Medulla oblongata (tissue), 1 donor: ENCODE measurements around the gene SGMS1.
"Not testable (repeated sequence)": the region's sequence is repeated elsewhere in the genome, so short reads cannot be mapped to it uniquely, and the experiment has no call there.

Experiments used
- DNase-seq: peaks from one replicate; pipeline ENCODE4 v3.0.0-alpha.2; 2015; ENCODE audit errors: extremely low spot score

SGMS1 gene

DNA sequence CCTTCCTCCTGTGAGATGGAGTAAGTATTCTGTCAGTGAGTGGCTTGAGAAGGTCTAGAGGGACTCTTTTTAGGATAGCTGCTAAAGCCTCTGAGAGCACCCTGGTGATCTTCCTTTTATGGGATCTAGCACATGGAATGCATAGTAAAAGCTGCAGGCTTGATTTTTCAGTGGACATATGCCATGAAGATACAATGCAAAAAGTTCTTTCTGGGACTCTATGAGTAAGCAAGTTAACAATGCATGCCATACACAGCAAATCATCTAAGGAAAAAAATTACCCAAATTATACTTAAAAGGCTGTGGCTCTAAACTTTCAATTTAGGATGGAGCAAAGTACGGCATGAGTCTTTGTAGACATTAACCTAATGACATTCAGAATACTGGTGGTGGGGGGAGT is 154.5 kb downstream of the SGMS1 start:
- DNase-seq = no peak

DNA sequence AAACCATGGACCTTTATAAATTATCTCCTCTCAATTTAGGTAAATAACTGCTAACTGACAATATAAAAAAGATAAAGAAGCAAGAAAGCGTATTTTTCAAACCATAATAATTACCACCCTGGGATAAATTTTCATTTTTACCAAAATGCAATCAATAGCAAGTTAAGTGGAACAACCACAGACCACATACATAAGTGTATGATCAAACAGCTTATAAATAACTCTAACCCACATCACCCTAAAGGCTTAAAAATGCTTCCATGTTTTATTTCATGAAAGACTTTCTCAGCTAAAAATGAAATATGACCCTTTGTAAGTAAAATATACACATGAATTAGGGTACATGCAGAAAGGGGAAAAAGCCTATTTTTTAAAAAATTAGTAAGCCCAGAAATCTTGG is 156.5 kb downstream of the SGMS1 start:
- DNase-seq = no peak

DNA sequence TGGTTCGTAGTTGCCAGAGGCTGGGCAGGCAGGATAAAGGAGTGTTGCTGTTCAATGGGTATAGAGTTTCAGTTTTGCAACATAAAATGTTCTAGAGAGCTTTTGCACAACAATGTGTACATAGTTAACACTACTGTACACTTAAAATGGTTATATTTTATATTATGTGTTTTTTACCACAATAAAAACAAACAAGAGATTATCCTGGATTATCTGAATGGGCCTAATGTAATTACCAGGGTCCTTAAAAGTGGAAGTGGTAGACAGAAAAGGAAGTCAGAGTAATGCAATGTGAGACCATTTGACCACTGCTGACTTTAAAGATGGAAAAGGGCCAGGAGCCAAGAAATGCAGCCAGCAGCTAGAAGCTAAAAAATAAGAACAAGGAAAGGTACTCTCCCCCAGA is 159.7 kb downstream of the SGMS1 start:
- peak; percentile 74 for DNase-seq

DNA sequence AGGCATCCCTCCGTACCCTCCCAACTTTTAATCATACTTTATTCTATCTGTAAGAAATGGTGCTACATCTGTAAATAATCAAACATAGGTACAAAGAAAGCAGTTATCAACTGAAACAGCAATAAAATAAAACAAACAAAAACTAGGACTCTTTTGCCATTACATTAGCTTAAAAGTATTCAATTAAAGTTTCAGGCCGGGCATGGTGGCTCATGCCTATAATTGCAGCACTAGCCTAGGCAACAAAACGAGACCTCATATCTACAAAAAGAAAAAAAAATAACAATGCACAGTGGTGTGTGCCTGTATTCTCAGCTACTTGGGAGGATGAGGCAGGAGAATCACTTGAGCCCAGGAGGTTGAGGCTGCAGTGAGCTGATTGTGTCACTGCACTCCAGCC is 161.9 kb downstream of the SGMS1 start:
- DNase-seq = no peak

DNA sequence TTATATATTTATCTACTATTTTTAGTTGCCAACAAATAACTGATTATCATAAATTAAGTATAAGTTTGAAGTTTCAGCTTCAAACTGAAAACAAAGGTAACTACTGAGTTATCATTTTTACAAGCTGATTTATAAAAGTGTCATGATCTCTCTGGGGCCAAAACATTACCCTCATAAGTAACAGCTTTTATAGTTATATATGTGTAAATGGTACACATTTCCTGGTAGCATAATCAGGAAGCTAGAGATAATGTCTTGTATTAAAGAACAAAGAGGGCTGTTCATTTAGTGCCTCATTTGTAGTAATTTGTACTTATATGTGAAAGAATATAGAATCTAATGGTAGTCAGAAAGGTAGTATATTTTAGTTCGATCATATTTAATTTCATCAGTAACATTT is 162.6 kb downstream of the SGMS1 start:
- DNase-seq = no peak

DNA sequence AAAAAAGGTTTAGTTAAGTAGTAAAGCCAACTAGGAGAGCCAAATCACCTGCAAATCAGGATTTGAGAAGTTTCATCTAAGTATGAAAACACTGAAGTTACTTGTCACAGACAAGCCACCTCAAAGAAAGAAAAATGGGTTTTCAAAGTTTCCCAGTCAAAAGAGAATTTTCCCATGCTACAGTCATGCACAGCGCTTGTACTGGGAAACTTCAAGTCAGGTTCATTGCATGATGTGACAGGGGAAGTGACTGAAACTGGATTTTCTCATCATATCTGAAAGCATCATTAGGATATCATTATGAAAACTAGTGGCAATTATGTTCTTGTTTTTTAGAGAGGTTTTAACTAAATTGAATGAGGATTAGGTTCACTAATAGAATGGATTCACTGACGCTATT is 167.0 kb downstream of the SGMS1 start:
- no peak for DNase-seq

DNA sequence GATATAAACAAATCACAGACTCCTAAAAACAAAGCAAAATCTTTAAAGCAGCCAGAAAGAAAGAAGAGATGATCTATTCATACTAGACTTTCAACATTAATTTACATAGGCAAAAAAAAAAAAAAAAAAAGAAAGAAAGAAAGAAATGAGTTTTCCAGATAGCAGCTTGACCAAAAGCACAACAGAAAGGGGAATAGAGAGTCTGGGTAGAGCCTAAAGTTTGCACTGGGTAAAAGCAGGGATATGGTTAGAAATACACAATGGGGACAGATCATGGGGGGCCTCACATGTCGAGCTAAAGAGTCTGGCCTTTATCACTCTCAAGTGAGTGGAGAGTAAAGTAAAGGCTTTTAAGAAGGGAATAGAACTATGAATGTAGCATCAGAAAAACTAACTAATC is 169.8 kb downstream of the SGMS1 start:
- no peak for DNase-seq

DNA sequence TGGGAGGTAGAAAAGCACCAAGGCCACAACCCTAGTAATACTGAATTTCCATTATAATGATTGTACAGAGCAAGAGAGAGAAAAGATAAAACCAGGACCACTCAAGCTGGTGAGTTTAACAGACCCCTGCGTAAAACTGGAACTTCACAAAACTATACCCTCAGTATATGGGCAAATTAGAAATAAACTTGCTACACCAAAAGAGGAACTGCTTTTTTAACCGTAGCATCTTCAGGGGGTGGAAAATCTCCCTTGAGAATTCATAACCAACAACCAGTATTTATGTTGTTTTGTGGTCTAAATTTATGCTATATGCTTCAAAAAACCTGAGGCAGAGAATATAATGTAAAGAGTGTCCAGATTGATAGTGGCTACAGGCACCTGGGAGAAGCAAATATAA is 171.2 kb downstream of the SGMS1 start:
- no peak for DNase-seq

DNA sequence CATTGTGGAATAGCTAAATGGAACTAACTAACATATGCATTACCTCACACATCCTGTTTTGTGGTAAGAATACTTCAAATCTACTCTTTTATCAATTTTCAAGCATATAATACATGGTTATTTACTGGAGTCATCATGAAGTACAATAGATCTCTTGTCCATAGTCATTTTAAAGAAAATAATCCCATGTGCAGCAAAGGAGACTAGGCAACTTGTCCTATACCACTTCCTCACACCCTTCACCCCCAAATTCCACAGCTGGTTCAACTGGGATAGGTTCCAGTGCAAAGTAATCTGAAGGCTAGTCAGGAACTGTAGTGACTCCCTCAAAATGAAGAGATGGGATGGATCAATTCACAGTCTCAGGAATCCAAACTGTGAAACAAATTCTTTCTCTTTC is 176.1 kb downstream of the SGMS1 start:
- DNase-seq = no peak

DNA sequence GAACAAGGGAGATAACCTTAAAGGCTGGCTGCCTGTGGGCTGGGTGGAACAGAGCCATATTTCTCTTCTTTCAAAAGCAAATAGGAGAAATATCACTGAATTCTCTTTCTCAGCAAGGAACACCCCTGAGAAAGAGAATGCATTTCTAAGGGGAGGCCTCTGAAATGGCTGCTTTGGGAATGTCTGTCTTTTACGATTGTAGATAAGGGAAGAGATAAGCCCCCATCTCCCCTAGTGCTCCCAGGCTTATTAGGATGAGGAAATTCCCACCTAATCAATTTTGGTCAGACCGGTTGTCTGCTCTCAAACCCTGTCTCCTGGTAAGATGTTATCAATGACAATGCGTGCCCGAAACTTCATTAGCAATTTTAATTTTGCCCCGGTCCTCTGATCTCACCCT is 178.0 kb downstream of the SGMS1 start:
- DNase-seq = not testable (repeated sequence)

DNA sequence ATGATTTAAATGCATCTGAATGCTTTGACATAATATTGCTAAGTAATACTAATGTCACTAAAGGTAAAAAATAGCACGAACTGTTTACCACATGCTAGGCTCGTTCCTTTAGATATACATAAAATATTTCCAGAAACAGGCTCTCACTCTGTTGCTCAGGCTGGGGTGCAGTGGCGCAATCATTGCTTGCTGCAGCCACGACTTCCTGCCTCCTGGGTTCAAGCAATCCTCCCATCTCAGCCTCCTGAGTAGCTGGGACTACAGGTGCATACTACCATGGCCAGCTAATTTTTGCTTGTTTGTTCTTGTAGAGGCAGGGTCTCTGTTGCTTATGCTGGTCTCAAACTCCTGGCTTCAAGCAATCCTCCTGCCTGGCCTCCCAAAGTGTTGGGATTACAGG is 183.3 kb downstream of the SGMS1 start:
- DNase-seq = no peak

DNA sequence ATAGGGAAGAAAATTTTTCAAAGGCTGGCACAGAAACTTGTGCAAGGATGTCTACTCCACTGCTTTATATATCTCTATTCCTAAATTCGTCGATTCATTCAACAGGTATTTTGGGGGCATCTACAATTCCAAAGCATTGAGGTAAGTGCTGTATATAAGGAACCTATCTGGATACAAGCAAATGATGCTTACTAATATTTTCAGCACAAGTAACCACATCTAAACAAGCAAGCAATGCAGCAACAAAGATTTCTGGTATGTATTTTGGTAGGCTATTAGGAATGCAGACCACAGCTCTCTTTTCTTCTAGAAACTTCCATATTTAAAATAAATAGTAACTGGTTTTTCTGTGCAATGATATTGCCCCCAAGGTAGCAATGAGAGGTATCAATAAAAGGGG is 183.9 kb downstream of the SGMS1 start:
- DNase-seq = no peak

DNA sequence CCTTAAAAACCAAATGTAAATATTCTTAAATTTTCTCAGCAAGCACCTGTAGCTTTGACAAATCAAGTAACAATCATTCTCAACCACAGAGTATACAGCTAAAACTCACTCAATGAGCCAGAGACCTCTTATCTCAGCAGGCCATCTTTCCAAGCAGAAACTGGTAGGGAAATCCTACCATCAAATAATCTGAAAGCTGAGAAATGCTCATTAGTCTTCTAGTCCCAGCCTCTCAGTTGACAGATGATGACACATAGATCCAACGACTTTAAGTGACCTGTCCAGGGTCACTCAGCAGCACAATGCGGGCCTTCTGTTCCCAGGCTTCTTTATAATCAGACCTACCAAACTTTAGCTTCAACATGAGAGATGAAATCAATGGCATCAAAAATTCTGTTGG is 184.6 kb downstream of the SGMS1 start:
- no peak for DNase-seq

DNA sequence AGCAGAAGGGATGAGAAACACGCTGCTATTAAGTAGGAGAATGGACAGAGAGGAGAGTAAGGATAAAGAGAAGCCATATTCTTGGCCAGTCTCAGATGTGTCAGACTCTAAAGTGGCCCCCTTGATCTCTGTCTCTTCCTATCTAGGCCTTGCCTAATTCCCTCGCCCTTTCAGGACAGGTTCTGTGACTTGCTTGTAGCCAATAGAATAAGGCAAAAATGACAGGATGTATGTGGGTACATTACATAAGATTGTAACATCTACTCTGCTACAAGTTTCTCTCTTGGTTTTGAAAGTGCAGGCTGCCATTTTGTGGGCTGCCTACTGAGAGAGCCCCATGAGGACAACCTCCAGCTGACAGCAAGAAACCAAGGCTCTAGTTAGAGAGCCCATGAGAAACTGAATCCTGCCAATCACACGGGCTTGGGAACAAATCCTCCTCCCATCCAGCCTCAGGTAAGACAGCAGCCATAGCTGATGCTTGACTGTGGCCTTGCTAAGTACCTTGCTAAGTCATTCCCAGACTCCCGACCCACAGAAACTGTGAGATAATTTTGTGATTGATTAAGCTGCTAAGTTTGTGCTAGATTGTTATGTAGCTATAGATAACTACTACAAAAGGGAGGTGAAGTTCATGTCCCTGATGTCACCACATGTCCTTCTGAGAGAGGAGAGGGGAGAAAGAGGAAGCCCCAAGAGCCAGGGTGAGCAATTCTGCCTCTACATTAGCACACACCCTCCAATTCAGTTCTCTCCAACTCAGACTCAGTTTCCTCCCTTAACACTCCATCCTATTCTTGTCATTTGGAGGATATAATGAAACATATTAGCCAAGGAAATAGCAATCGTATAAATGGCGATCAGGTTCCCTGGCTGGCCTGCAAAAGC is 185.5 kb downstream of the SGMS1 start:
- no peak for DNase-seq

DNA sequence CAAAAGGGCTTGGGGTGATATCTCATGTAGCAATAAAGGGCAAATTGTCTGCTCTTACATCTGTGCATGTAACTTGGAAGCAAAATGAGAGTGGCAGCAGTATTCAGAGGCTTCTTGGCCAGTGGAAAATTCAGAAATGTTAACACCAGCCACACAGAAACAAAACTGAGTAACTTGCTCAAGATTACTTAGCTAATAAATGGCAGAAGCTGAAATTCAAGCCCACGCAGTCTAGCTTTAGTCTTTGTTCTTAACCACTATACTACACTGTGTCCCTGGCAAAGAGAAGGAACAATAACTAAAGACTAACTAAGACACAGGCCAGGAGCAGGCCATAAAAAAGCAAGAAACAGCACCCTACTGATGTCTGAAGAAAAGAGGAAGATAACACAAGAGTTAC is 186.5 kb downstream of the SGMS1 start:
- DNase-seq = no peak

DNA sequence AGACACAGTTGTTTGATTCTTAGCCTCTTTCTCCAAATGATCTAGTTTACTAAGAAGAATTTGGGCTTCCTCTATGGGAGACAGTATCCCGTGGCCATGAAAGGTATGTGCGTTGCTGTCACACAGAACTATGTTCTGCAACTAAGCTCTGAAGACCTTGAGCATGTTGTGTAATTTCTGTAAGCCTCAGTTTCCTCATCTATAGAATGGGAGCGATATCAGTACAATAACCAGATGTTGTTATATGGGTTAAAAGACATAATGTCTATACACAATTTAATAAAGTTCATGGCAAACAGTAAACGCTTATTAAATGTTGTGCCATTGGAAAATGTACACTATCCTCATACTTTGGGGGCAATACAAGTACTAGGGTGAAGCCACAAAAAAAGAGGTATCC is 187.0 kb downstream of the SGMS1 start:
- no peak for DNase-seq

DNA sequence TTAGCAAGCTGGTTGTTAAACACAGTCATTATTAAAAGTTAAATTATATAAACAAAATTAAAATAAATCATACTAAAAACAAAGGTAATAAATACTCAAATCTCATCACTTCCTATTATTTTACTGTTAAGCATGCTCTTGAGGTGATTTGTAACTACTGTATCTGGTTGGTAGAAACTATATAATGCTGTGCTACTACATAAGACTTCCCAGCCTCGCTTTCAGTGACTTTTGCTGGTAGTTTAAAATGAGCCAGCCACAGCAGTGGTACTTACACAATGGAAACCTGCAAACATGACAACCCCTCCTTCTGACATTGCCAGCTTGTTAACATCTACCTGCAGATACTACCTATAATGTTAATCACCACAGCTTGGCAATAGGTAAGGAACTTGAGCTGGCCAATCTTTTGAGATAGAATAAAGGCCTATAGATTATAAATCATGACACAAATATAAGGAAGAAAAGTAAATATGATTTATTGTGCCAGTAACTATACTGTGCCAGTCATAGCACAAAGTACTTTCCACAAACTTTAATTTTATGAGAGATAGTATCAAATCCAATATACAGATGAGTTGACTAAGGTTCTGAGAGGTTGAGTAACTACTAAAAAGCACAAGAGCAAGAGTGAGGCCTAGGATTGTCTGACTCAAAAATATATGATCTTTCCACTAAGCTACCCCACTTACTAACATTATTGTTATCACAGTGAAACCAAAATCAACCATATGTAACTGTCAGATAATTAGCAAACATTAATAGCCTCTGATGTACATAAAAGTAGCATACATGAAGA is 191.3 kb downstream of the SGMS1 start:
- DNase-seq = no peak

DNA sequence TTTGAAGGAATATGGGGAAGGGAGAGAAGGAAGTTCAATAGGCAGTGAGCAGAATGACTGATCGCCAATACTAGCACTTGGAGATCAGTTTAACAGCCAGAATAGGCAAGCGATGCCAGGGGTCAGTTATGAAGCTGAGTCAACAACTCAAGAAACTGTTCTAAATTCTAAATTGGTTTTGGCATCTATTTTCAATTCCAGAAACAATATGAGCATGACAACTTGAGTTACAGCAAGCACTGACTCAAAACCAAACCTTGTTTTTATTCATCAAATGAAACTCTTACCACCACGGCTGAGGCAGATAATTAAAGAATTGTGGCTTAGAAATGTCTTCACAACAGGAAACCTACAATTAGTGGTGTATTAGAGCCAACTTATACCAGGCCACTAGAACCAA is 192.0 kb downstream of the SGMS1 start:
- DNase-seq = no peak

DNA sequence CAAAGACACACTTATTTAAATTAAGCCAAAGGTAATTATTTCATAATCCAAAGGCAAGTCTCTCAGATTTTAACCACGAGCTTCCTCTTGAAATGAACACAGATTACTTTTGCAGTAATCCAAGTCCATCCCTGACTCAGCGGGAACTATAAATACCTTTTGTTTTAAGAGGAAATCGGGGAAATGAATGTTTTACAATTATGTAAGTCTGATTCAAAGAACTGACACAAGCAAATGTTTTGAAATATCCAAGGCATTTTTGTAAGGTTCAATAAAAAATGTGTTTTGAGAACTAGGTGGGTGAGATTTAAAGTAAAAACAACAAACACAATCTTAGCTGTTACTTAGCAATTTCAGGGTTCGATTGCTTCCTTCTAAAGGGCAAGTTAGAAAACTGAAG is 192.6 kb downstream of the SGMS1 start:
- peak; percentile 65 for DNase-seq

DNA sequence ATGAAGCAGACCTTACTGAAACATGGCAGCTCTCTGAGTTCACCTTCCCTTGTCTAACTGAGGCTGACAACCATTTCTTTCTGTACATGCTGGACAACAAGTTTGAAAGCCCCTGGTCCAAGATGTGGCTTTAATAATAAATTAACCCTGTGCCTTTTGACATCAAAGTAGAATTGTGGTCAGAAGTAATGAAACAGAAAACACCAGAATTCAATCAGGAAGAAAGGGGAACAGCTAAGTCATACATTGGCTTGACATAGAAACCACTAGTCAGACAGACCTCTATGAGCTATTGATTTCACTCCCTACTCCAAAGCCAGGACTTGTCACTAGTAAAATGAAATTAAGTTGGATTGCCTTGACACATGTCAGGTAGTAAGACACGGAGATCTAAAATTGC is 197.3 kb downstream of the SGMS1 start:
- no peak for DNase-seq

DNA sequence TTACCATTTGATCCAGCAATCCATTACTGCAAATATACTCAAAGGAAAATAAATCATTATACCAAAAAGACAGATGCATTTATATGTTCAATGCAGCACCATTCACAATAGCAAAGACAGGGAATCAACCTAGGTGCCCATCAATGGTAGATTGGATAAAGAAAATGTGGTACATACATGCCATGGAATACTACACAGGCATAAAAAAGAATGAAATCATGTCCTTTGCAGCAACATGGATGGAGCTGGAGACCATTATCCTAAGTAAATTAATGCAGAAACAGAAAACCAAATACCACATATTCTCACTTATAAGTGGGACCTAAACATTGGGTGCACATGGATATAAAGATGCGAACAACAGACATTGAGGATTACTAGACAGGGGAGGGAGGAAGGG is 198.5 kb downstream of the SGMS1 start:
- DNase-seq = not testable (repeated sequence)

DNA sequence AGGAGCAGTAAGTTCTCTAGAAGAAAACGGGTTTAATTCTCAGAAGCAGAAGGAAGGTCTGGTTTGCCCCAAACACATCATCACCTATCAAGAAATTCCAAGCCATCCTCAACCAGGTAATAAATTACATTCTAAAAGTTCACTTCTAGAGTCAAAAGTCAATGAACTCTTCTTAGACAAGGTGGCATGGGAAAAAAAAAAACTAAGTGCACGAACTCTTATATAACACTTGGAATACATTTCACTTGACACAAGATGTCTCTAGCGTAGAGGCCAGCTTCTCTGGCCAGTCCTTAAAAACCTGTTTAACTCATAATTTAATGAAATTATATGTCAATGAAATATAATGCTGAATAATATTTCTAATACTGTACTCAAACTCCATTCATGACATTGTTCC is 200.3 kb downstream of the SGMS1 start:
- DNase-seq = no peak

DNA sequence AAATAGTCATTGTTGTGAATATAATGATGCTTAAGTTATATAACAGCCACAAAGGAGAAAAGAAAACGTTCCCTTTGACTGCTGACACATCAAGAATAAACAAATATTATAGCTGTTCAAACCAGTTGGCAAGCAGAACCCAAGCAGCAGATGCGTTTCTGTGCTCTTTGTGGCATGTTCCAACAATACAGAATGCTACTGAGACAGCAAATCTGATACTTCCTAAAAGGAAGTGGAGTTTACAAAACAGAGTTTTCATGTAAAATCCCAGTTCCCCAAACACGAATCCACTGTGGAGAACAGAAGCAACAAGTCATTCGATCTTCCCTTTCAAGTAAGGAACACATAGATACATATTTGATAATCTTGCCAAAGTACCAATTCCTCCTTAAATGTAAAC is 201.5 kb downstream of the SGMS1 start:
- peak; percentile 73 for DNase-seq
